Mesothelial cell of epicardium (in vitro differentiated cells): ENCODE measurements around the gene KNL1. TPM values are rescaled to one million over a fixed set of nuclear protein-coding genes. Genes with fewer than 3 reads are reported as not detected.
A peak's percentile ranks its signal among the peaks of the same experiment; 100 is the strongest.
"Not testable (repeated sequence)": the region's sequence is repeated elsewhere in the genome, so short reads cannot be mapped to it uniquely, and the experiment has no call there.

Experiments used
- DNase-seq, 2 experiments: peaks; one replicate each; pipeline ENCODE4 v3.0.0; 2021; ENCODE audit warnings: low spot score in 2 of 2; ENCODE audit not compliant: unreplicated experiment in 2 of 2
- H3K27ac Mint-ChIP-seq: 2 replicates; pipeline ENCODE4 v1.8.0; 2021; ENCODE audit warnings: mixed read lengths
- H3K27me3 Mint-ChIP-seq: 2 replicates; pipeline ENCODE4 v1.8.0; 2021; ENCODE audit warnings: low read depth, mixed read lengths
- H3K36me3 Mint-ChIP-seq: 2 replicates; pipeline ENCODE4 v1.8.0; 2021; ENCODE audit warnings: mixed read lengths
- H3K4me1 Mint-ChIP-seq: 2 replicates; pipeline ENCODE4 v1.8.0; 2021; ENCODE audit warnings: mixed read lengths
- H3K4me3 Mint-ChIP-seq: 2 replicates; pipeline ENCODE4 v1.8.0; 2021; ENCODE audit warnings: mild to moderate bottlenecking, moderate library complexity, mixed read lengths
- H3K9me3 Mint-ChIP-seq: 2 replicates; pipeline ENCODE4 v1.8.0; 2021; ENCODE audit warnings: mixed read lengths
- total RNA-seq: library from RNA; stranded (reverse); gene quantifications from 3 replicates; pipeline ENCODE4 v1.2.1, GENCODE V29; 2021
- TF ChIP-seq, protein P1 (sequence below): fragments of 200-600 bp; sonication (generic); IDR thresholded peaks from one replicate; pipeline ENCODE4 v1.5.0; 2021; ENCODE audit warnings: antibody characterized with exemption; ENCODE audit not compliant: unreplicated experiment

The KNL1 gene
- total RNA-seq, 1 donor from 2014 or later: 8.8 TPM

- peaks cover 3% of the 10 kb centered on the region for H3K9me3 Mint-ChIP-seq
- H3K4me1 Mint-ChIP-seq: no peaks in the 10 kb centered on the region
- H3K27ac Mint-ChIP-seq: no peak overlapping the region
- DNase-seq: no peak
- H3K4me3 Mint-ChIP-seq: no peak overlapping the region
- TF ChIP-seq, protein P1, sequence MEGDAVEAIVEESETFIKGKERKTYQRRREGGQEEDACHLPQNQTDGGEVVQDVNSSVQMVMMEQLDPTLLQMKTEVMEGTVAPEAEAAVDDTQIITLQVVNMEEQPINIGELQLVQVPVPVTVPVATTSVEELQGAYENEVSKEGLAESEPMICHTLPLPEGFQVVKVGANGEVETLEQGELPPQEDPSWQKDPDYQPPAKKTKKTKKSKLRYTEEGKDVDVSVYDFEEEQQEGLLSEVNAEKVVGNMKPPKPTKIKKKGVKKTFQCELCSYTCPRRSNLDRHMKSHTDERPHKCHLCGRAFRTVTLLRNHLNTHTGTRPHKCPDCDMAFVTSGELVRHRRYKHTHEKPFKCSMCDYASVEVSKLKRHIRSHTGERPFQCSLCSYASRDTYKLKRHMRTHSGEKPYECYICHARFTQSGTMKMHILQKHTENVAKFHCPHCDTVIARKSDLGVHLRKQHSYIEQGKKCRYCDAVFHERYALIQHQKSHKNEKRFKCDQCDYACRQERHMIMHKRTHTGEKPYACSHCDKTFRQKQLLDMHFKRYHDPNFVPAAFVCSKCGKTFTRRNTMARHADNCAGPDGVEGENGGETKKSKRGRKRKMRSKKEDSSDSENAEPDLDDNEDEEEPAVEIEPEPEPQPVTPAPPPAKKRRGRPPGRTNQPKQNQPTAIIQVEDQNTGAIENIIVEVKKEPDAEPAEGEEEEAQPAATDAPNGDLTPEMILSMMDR: no peak
- H3K27me3 Mint-ChIP-seq: no peaks in the 10 kb centered on the region
- peaks cover 22% of the 10 kb centered on the region for H3K36me3 Mint-ChIP-seq
Observed at GRCh38 chr15:40578892-40579291, 15.2 kb upstream of the KNL1 start.

DNA sequence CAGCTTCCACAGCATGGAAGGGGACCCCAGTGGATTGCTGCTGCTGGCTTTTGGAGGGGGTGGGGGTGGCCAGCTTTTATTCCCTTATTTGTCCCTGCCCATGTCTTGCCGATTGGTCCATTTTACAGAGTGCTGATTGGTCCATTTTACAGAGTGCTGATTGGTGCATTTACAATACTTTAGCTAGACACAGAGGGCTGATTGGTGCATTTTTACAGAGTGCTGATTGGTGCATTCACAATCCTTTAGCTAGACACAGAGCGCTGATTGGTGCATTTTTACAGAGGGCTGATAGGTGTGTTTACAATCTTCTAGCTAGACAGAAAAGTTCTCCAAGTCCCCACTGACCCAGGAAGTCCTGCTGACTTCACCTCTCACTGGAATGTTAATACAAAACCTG, 12.3 kb upstream of the KNL1 start:
- H3K4me3 Mint-ChIP-seq, H3K4me1 Mint-ChIP-seq, H3K36me3 Mint-ChIP-seq, DNase-seq, H3K27me3 Mint-ChIP-seq, H3K27ac Mint-ChIP-seq, H3K9me3 Mint-ChIP-seq: not testable (repeated sequence)

DNA sequence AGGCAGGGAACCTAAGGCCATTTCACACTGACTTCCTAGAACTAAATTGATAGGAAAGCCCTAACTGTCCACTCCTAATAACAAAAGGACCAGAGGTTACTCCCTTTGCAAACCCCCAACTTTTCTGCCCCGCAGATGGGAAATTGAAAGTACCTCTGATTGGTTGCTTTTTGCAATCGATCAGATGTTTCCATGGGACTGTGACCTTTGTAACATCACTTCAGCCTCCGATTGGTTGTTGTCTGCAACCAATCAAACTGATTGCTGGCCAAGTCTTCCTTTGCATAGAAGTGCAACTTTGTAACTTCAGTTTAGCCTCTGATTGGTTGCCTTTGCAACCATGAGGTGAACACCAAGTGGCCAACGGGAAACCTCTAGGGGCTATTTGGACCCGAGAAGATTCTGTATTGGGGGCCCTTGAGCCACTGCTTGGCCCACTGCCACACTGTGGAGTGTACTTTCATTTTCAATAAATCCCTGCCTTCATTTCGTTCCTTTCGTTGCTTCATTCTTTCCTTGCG, 11.3 kb upstream of the KNL1 start:
- TF ChIP-seq, protein P1: no peak
- Mint-ChIP-seq H3K36me3 (peaks cover 2% of the 10 kb centered on the region), H3K4me3 (no peak overlapping the region), H3K27ac (no peak overlapping the region), H3K27me3 (peaks cover 2% of the 10 kb centered on the region), H3K9me3 (peaks cover 2% of the 10 kb centered on the region), H3K4me1 (no peaks in the 10 kb centered on the region)
- no peak for DNase-seq

GRCh38 chr15:40584191-40584590, 9.9 kb upstream of the KNL1 start:
- no peak overlapping the region for H3K27ac Mint-ChIP-seq

DNA sequence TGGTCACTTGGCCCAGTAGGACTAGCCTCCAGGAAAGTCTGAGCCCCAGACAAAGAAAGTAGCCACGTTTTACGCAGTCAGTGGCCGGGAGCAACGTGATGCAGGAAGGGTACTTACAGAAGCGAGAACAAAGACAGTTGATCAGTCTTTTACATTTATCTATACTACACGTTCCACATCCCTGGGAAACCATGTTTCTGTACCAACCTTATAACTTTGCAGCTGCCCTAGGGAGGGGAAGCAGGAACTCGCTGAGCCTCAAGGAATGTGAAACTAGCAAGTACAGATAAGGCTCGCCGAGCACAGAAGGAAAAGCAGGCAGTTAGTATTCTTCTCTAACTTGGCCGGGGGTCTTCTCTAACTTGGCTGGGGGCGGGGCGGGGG, 3.4 kb upstream of the KNL1 start:
- no peaks in the 10 kb centered on the region for H3K9me3 Mint-ChIP-seq
- peaks cover 21% of the 10 kb centered on the region for H3K4me1 Mint-ChIP-seq
- H3K4me3 Mint-ChIP-seq: peak overlapping the region; percentile 65
- H3K36me3 Mint-ChIP-seq: no peaks in the 10 kb centered on the region
- H3K27me3 Mint-ChIP-seq: peaks cover 5% of the 10 kb centered on the region
- TF ChIP-seq, protein P1: no peak
- DNase-seq: no peak
- H3K27ac Mint-ChIP-seq: peak overlapping the region; percentile 91

More at GRCh38 chr15:40584191-40584590, 9.9 kb upstream of the KNL1 start:
- Mint-ChIP-seq H3K4me3 (no peak overlapping the region), H3K9me3 (no peaks in the 10 kb centered on the region), H3K4me1 (no peaks in the 10 kb centered on the region), H3K36me3 (no peaks in the 10 kb centered on the region), H3K27me3 (peaks cover 6% of the 10 kb centered on the region)
- TF ChIP-seq, protein P1: no peak
- no peak for DNase-seq

GRCh38 chr15:40591389-40591788, 2.7 kb upstream of the KNL1 start:
- peak in 1 of 2 experiments; percentile 25 for DNase-seq
- H3K4me3 Mint-ChIP-seq: no peak overlapping the region
- H3K36me3 Mint-ChIP-seq: no peaks in the 10 kb centered on the region
- TF ChIP-seq, protein P1: no peak
- H3K9me3 Mint-ChIP-seq: no peaks in the 10 kb centered on the region
- peak overlapping the region; percentile 91 for H3K27ac Mint-ChIP-seq
- peaks cover 5% of the 10 kb centered on the region for H3K27me3 Mint-ChIP-seq
- H3K4me1 Mint-ChIP-seq: peaks cover 24% of the 10 kb centered on the region
